Stomach smooth muscle (tissue), 2 donors: Measurements from ENCODE around the gene HOXD11.

Experiments
- H3K27ac ChIP-seq: one replicate; pipeline ENCODE4 v1.7.0; 2013; ENCODE audit warnings: mild to moderate bottlenecking, low read length, inconsistent platforms
- H3K27me3 ChIP-seq, 2 donors: one replicate each; pipeline ENCODE4 v1.7.0; 2013; ENCODE audit warnings: low read length in 2 of 2; ENCODE audit not compliant: insufficient read depth in 2 of 2, control insufficient read depth in 1 of 2
- H3K36me3 ChIP-seq, 2 donors: one replicate each; pipeline ENCODE4 v1.7.0; 2013; ENCODE audit warnings: low read length in 2 of 2; ENCODE audit not compliant: control insufficient read depth in 2 of 2, insufficient read depth in 2 of 2
- H3K4me1 ChIP-seq: one replicate; pipeline ENCODE4 v1.7.0; 2013; ENCODE audit warnings: low read length; ENCODE audit not compliant: control insufficient read depth, insufficient read depth
- H3K4me3 ChIP-seq, 2 donors: one replicate each; pipeline ENCODE4 v1.7.0; 2013; ENCODE audit warnings: low read length in 2 of 2
- H3K9ac ChIP-seq, 2 donors: one replicate each; pipeline ENCODE4 v1.7.0; 2013; ENCODE audit warnings: low read length in 2 of 2, mild to moderate bottlenecking in 1 of 2
- H3K9me3 ChIP-seq, 2 donors: one replicate each; pipeline ENCODE4 v1.7.0; 2013; ENCODE audit warnings: low read length in 2 of 2; ENCODE audit not compliant: control insufficient read depth in 2 of 2
- donor health status: healthy.
- donor health status: Pancreatic carcinoma.

HOXD11 gene

GRCh38 chr2:176088048-176088936, 18.8 kb upstream of the HOXD11 start:
- Histone ChIP-seq H3K4me3 (peak overlapping the region in 1 of 2 donors; percentile 68), H3K27me3 (peaks cover 87 to 98% of the 10 kb centered on the region in 2 donors), H3K27ac (no peak overlapping the region), H3K36me3 (no peaks in the 10 kb centered on the region), H3K9ac (no peak overlapping the region), H3K9me3 (no peaks in the 10 kb centered on the region), H3K4me1 (peaks cover 29% of the 10 kb centered on the region)

- Histone ChIP-seq H3K36me3 (no peaks in the 10 kb centered on the region), H3K9me3 (no peaks in the 10 kb centered on the region), H3K27ac (no peak overlapping the region), H3K9ac (no peak overlapping the region), H3K4me1 (peaks cover 31% of the 10 kb centered on the region), H3K4me3 (no peak overlapping the region), H3K27me3 (peaks cover 85 to 98% of the 10 kb centered on the region in 2 donors)
Measured at GRCh38 chr2:176088937-176089842, 17.9 kb upstream of the HOXD11 start.

- no peak overlapping the region for H3K9ac ChIP-seq
- H3K27me3 ChIP-seq, result peaks cover 85 to 99% of the 10 kb centered on the region in 2 donors
- no peak overlapping the region for H3K27ac ChIP-seq
- H3K9me3 ChIP-seq, result no peaks in the 10 kb centered on the region
- peaks cover 28% of the 10 kb centered on the region for H3K4me1 ChIP-seq
- no peaks in the 10 kb centered on the region for H3K36me3 ChIP-seq
- no peak overlapping the region for H3K4me3 ChIP-seq
Measured at GRCh38 chr2:176089843-176090395, 17.2 kb upstream of the HOXD11 start.

GRCh38 chr2:176090862-176091261, 16.2 kb upstream of the HOXD11 start:
- Histone ChIP-seq H3K27ac (no peak overlapping the region), H3K4me3 (no peak overlapping the region), H3K4me1 (peaks cover 24% of the 10 kb centered on the region), H3K9ac (no peak overlapping the region), H3K27me3 (peaks cover 84 to 99% of the 10 kb centered on the region in 2 donors), H3K9me3 (no peaks in the 10 kb centered on the region), H3K36me3 (no peaks in the 10 kb centered on the region)

GRCh38 chr2:176091329-176092258, 15.5 kb upstream of the HOXD11 start:
- Histone ChIP-seq H3K27ac (no peak overlapping the region), H3K36me3 (no peaks in the 10 kb centered on the region), H3K9ac (no peak overlapping the region), H3K27me3 (peaks cover 83 to 98% of the 10 kb centered on the region in 2 donors), H3K4me3 (no peak overlapping the region), H3K9me3 (no peaks in the 10 kb centered on the region), H3K4me1 (peaks cover 21% of the 10 kb centered on the region)

GRCh38 chr2:176092270-176093144, 14.6 kb upstream of the HOXD11 start, which contains the start of gene HOXD13:
Gene HOXD13 (plus strand): TSS chr2:176092721. CDS start chr2:176092891, 170 bp downstream.
- peaks cover 29% of the 10 kb centered on the region for H3K4me1 ChIP-seq
- H3K27me3 ChIP-seq, result peaks cover 83 to 99% of the 10 kb centered on the region in 2 donors
- no peak within 1 kb of the TSS for H3K27ac ChIP-seq
- H3K9ac ChIP-seq, result no peak within 1 kb of the TSS
- H3K36me3 ChIP-seq, result no peaks in the 10 kb centered on the region
- peak within 1 kb of the TSS in 1 of 2 donors; percentile 57 for H3K4me3 ChIP-seq
- H3K9me3 ChIP-seq, result no peaks in the 10 kb centered on the region

GRCh38 chr2:176093145-176093897, 13.8 kb upstream of the HOXD11 start:
- peaks cover 32% of the 10 kb centered on the region for H3K4me1 ChIP-seq
- H3K27ac ChIP-seq, result no peak overlapping the region
- H3K27me3 ChIP-seq, result peaks cover 81 to 97% of the 10 kb centered on the region in 2 donors
- H3K4me3 ChIP-seq, result peak overlapping the region in 1 of 2 donors; percentile 57
- no peak overlapping the region for H3K9ac ChIP-seq
- H3K36me3 ChIP-seq, result no peaks in the 10 kb centered on the region
- H3K9me3 ChIP-seq, result no peaks in the 10 kb centered on the region

- peaks cover 81 to 97% of the 10 kb centered on the region in 2 donors for H3K27me3 ChIP-seq
- H3K36me3 ChIP-seq, result no peaks in the 10 kb centered on the region
- H3K9me3 ChIP-seq, result no peaks in the 10 kb centered on the region
- H3K4me3 ChIP-seq, result no peak overlapping the region
- no peak overlapping the region for H3K27ac ChIP-seq
- H3K4me1 ChIP-seq, result peaks cover 32% of the 10 kb centered on the region
- no peak overlapping the region for H3K9ac ChIP-seq
Measured at GRCh38 chr2:176093898-176094249, 13.2 kb upstream of the HOXD11 start.

GRCh38 chr2:176094349-176094748, 12.7 kb upstream of the HOXD11 start:
- H3K4me1 ChIP-seq, result peaks cover 32% of the 10 kb centered on the region
- H3K27ac ChIP-seq, result no peak overlapping the region
- H3K9me3 ChIP-seq, result no peaks in the 10 kb centered on the region
- H3K4me3 ChIP-seq, result no peak overlapping the region
- no peak overlapping the region for H3K9ac ChIP-seq
- H3K36me3 ChIP-seq, result no peaks in the 10 kb centered on the region
- peaks cover 81 to 97% of the 10 kb centered on the region in 2 donors for H3K27me3 ChIP-seq
